Keratinocyte (primary cell): ENCODE measurements around the gene ADPRH.

ENCODE experiments used
- CTCF ChIP-seq, 3 experiments: IDR thresholded peaks in 1 of 3; conservative IDR thresholded peaks in 1 of 3; optimal IDR thresholded peaks in 1 of 3; 2 replicates in 2 of 3; 3 replicates in 1 of 3; pipeline versions ENCODE3 to v1.5.1; 2011; ENCODE audit warnings: low read length in 3 of 3, mild to moderate bottlenecking in 3 of 3, moderate library complexity in 2 of 3, control low read depth in 1 of 3, inconsistent platforms in 1 of 3; ENCODE audit not compliant: insufficient read depth in 2 of 3; ENCODE audit errors: extremely low read depth in 1 of 3
- EZH2 ChIP-seq: IDR thresholded peaks from one replicate; pipeline ENCODE4 v1.6.1; 2012; ENCODE audit warnings: inconsistent platforms, mild to moderate bottlenecking, low read length, moderate library complexity

DNA sequence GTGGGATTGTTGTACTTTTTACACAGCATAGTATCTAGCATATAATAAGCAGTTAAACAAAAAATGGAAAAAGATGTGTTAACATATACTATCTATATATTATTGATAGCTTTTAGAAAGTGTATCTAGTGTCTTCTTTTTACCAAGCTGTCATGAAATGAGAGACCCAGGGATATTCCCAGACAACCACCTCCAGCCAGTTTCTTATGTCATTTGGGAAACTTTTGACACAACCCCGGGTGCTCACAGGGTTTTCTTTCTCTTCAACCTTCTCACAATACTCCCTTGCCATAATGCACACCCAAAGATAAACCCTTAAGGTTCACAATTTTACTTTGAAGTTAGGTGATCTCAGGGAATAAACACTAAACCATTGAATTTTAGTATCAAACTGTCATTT is 13.6 kb downstream of the ADPRH start:
- TF ChIP-seq CTCF (optimal IDR thresholded peaks at IDR 0.05 in 1 of 3, IDR thresholded peaks at IDR 0.05 in 1 of 3, conservative IDR thresholded peaks at IDR 0.05 in 1 of 3; ENCODE audit: extremely low read depth in 1 of 3, insufficient read depth in 2 of 3, low read length in 3 of 3) (no peak), EZH2 (no peak)
